GM06990 (cell line): ENCODE results near the gene DET1.

ENCODE experiments used
- DNase-seq: peaks from one replicate; pipeline ENCODE4 v3.0.0-alpha.2; 2011; ENCODE audit not compliant: insufficient read length; ENCODE audit errors: extremely low read depth
- H3K27me3 ChIP-seq: replicated peaks from 2 replicates; pipeline ENCODE4 v1.6.0; 2011; ENCODE audit warnings: low read length; ENCODE audit not compliant: control insufficient read depth, insufficient read depth
- H3K36me3 ChIP-seq: 2 replicates; pipeline ENCODE4 v1.5.1; 2011; ENCODE audit warnings: low read length; ENCODE audit not compliant: control insufficient read depth, insufficient read depth
- H3K4me3 ChIP-seq: replicated peaks from 2 replicates; pipeline ENCODE4 v1.5.1; 2011; ENCODE audit warnings: low read depth, mild to moderate bottlenecking, control low read depth, low read length
- TF ChIP-seq, protein P1 (sequence below): IDR thresholded peaks from 2 replicates; pipeline ENCODE4 v1.5.1; 2011; ENCODE audit warnings: low read length, control low read depth, mild to moderate bottlenecking, inconsistent platforms; ENCODE audit not compliant: insufficient read depth, poor library complexity, severe bottlenecking

Gene DET1

GRCh38 chr15:88579322-88579721, 32.8 kb upstream of the DET1 start:
- Histone ChIP-seq H3K36me3 (no peaks in the 10 kb centered on the region), H3K27me3 (no peaks in the 10 kb centered on the region), H3K4me3 (no peak overlapping the region)
- TF ChIP-seq, protein P1, sequence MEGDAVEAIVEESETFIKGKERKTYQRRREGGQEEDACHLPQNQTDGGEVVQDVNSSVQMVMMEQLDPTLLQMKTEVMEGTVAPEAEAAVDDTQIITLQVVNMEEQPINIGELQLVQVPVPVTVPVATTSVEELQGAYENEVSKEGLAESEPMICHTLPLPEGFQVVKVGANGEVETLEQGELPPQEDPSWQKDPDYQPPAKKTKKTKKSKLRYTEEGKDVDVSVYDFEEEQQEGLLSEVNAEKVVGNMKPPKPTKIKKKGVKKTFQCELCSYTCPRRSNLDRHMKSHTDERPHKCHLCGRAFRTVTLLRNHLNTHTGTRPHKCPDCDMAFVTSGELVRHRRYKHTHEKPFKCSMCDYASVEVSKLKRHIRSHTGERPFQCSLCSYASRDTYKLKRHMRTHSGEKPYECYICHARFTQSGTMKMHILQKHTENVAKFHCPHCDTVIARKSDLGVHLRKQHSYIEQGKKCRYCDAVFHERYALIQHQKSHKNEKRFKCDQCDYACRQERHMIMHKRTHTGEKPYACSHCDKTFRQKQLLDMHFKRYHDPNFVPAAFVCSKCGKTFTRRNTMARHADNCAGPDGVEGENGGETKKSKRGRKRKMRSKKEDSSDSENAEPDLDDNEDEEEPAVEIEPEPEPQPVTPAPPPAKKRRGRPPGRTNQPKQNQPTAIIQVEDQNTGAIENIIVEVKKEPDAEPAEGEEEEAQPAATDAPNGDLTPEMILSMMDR = no peak
- DNase-seq = no peak

- TF ChIP-seq, protein P1 = no peak
- H3K27me3 ChIP-seq = no peaks in the 10 kb centered on the region
These were observed 28.2 kb upstream of the DET1 start for GRCh38 chr15:88574655-88575054.

GRCh38 chr15:88574077-88574476, 27.6 kb upstream of the DET1 start:
- Histone ChIP-seq H3K36me3 (no peaks in the 10 kb centered on the region), H3K4me3 (no peak overlapping the region), H3K27me3 (no peaks in the 10 kb centered on the region)
- TF ChIP-seq, protein P1 = no peak
- no peak for DNase-seq

More at GRCh38 chr15:88574655-88575054, 28.2 kb upstream of the DET1 start:
- Histone ChIP-seq H3K4me3 (no peak overlapping the region), H3K36me3 (no peaks in the 10 kb centered on the region)
- DNase-seq = no peak

DNA sequence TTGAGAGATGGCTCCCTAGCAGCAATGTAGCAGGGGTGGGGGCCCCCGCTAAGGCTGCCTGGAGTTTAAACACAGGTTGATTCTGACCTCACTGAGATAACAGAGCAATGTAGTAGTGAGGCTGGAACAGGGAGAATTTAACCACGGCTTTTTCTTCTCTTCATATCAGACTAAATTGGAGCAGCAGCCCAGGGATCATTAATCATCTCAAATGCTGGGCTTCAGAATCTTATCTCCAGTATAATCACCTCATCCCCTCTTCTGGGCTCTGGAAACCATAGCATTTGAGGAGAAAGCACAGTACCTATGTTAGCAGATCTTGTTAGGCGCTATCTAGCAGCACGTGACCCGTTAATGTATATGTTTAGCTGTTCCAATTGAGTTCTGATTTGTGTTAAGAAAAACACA, 25.4 kb upstream of the DET1 start:
- TF ChIP-seq, protein P1 = no peak
- no peak for DNase-seq
- H3K36me3 ChIP-seq = no peaks in the 10 kb centered on the region
- H3K4me3 ChIP-seq = no peak overlapping the region
- H3K27me3 ChIP-seq = no peaks in the 10 kb centered on the region

GRCh38 chr15:88571153-88571851, 24.8 kb upstream of the DET1 start:
- Histone ChIP-seq H3K36me3 (no peaks in the 10 kb centered on the region), H3K4me3 (no peak overlapping the region), H3K27me3 (no peaks in the 10 kb centered on the region)
- no peak for DNase-seq
- TF ChIP-seq, protein P1 = no peak

DNA sequence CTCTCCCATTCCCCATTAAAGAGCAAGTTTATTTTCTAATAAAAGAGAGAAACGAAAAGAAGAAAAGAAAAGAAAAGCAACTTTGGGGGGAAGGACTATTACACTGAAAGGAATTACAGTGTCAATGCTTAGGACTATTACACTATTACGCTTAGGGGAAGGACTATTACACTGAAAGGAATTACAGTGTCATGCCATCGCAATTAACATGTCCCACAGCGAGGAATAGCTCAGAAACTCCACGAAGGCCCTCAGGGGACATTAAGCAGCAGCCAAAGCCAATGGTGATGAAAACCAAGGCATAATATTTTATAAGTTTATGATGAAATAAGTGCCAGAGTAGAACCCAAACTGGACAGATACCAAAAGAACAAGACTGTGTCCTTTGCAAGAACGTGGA, 22.1 kb upstream of the DET1 start:
- no peaks in the 10 kb centered on the region for H3K27me3 ChIP-seq
- no peak for DNase-seq
- TF ChIP-seq, protein P1 = no peak
- H3K36me3 ChIP-seq = no peaks in the 10 kb centered on the region
- no peak overlapping the region for H3K4me3 ChIP-seq
